Upper lobe of left lung (tissue), 4 donors: ENCODE measurements around the gene HERC4.

Experiments used
- CTCF ChIP-seq, 6 experiments: fragments of 450-650 bp in 4 of 6; fragments of 200-600 bp in 2 of 6; sonication (generic) in 2 of 6; IDR thresholded peaks; one replicate each; pipeline ENCODE4 v1.5.1; 2016 to 2019; ENCODE audit warnings: antibody characterized with exemption in 6 of 6
- EP300 ChIP-seq, 4 donors: sonication (generic); formaldehyde crosslinking; IDR thresholded peaks; one replicate each; pipeline ENCODE4 v1.5.1; 2017; ENCODE audit warnings: antibody characterized with exemption in 4 of 4, control low read depth in 2 of 4
- POLR2A ChIP-seq, 4 donors: fragments of 450-650 bp; IDR thresholded peaks; one replicate each; pipeline ENCODE4 v1.5.1; 2016 to 2017; ENCODE audit warnings: antibody characterized with exemption in 4 of 4, mild to moderate bottlenecking in 2 of 4
- POLR2AphosphoS5 ChIP-seq, 2 donors: sonication (generic); formaldehyde crosslinking; IDR thresholded peaks; one replicate each; pipeline ENCODE4 v1.5.1; 2017; ENCODE audit warnings: antibody characterized with exemption in 2 of 2

GRCh38 chr10:67977251-67977650, 97.8 kb downstream of the HERC4 start:
- no peak for TF ChIP-seq CTCF (IDR thresholded peaks at IDR 0.05)
- no peak for TF ChIP-seq POLR2AphosphoS5 (IDR thresholded peaks at IDR 0.05)
- TF ChIP-seq POLR2A (IDR thresholded peaks at IDR 0.05) = no peak
- no peak for TF ChIP-seq EP300 (IDR thresholded peaks at IDR 0.05)
